Measurements from ENCODE around the gene SUSD2.

DNA sequence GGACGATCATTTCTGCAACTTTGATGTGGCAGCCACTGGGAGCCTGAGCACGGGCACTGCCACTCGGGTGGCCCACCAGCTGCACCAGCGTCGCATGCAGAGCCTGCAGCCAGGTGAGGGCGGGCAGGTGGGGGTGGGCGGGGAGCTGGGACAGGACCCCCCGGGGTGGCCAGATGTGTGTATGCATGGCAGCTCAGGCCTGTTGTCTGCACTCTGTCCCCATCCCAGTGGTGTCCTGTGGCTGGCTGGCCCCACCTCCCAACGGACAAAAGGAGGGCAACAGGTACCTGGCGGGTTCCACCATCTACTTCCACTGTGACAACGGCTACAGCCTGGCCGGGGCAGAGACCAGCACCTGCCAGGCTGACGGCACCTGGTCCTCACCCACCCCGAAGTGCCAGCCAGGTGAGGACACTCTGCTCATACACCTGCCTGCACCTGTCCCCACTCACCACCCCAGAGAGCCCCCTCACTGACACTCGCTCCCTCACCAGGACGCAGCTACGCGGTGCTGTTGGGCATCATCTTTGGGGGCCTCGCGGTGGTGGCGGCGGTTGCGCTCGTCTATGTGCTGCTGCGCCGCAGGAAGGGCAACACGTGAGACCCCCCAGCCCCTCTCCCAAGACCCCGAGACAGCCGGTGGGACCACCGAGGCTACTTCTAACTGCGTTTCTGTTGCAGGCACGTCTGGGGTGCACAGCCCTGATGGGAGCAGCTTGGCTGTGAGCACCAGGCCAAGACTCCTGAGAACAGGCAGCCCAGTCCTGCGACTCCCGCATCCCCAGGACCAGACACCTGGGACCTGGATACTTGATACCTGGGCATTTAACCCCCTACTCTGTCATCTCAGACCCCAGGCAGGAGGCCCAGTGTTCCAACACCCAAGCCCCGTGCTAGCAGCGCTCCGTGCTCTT lies 6.7 kb downstream of the SUSD2 start:
- TF ChIP-seq, protein P1, sequence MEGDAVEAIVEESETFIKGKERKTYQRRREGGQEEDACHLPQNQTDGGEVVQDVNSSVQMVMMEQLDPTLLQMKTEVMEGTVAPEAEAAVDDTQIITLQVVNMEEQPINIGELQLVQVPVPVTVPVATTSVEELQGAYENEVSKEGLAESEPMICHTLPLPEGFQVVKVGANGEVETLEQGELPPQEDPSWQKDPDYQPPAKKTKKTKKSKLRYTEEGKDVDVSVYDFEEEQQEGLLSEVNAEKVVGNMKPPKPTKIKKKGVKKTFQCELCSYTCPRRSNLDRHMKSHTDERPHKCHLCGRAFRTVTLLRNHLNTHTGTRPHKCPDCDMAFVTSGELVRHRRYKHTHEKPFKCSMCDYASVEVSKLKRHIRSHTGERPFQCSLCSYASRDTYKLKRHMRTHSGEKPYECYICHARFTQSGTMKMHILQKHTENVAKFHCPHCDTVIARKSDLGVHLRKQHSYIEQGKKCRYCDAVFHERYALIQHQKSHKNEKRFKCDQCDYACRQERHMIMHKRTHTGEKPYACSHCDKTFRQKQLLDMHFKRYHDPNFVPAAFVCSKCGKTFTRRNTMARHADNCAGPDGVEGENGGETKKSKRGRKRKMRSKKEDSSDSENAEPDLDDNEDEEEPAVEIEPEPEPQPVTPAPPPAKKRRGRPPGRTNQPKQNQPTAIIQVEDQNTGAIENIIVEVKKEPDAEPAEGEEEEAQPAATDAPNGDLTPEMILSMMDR (conservative IDR thresholded peaks at IDR 0.05 in 1 of 2, IDR thresholded peaks at IDR 0.05 in 1 of 2; ENCODE audit: low read depth in 1 of 2, low read length in 2 of 2) = no peak
- TF ChIP-seq EZH2 (IDR thresholded peaks at IDR 0.05; ENCODE audit: low read length, missing control alignments) = no peak
